B cell (primary cell): ENCODE data around the gene ADRA1B. TPM values are rescaled to one million over a fixed set of nuclear protein-coding genes. Genes with fewer than 3 reads are reported as not detected.

Experiments
- ATAC-seq: fragments of 200-7000 bp; cut with Tn5 transposase; one replicate; pipeline ENCODE4 v1.10.0; 2021; ENCODE audit warnings: low read depth, mild to moderate bottlenecking, moderate number of reproducible peaks, moderate library complexity
- CTCF ChIA-PET: fragments of 350-600 bp; sonication (Branson Sonifier 250); formaldehyde crosslinking; loops from one replicate; lab custom pipeline; 2021; ENCODE audit warnings: antibody characterized with exemption, inconsistent platforms; lab: Charles Lee
- POLR2A ChIA-PET: fragments of 350-600 bp; sonication (Branson Sonifier 250); formaldehyde crosslinking; loops from one replicate; lab custom pipeline; 2021; ENCODE audit warnings: antibody characterized with exemption; lab: Charles Lee
- DNase-seq: peaks from one replicate; pipeline ENCODE4 v3.0.0; 2013
- H2AFZ ChIP-seq: 2 replicates; pipeline ENCODE4 v1.6.1; 2012; ENCODE audit warnings: mild to moderate bottlenecking, low read depth, low read length; ENCODE audit not compliant: insufficient read depth, poor library complexity, severe bottlenecking
- H3K27ac ChIP-seq, 2 donors: 1 replicate in 1 of 2; 2 replicates in 1 of 2; pipeline ENCODE4 v1.5.1; 2012 to 2013; ENCODE audit warnings: low read length in 2 of 2, mild to moderate bottlenecking in 2 of 2, moderate library complexity in 1 of 2
- H3K27me3 ChIP-seq, 4 experiments: fragments of 200-600 bp in 1 of 4; sonication (generic) in 1 of 4; replicated peaks in 1 of 4; 1 replicate in 2 of 4; 2 replicates in 2 of 4; pipeline versions ENCODE4 v1.6.1 to v1.7.0; 2013 to 2016; ENCODE audit warnings: low read length in 3 of 4, mild to moderate bottlenecking in 2 of 4, mixed read lengths in 1 of 4, moderate library complexity in 1 of 4; ENCODE audit not compliant: insufficient read depth in 4 of 4, control insufficient read depth in 3 of 4; ENCODE audit errors: control extremely low read depth in 1 of 4
- H3K36me3 ChIP-seq, 2 experiments: replicated peaks in 1 of 2; 1 replicate in 1 of 2; 2 replicates in 1 of 2; pipeline versions ENCODE4 v1.6.1 to v1.7.1; 2013; ENCODE audit warnings: low read length in 1 of 2; ENCODE audit not compliant: insufficient read depth in 2 of 2, control insufficient read depth in 1 of 2; ENCODE audit errors: control extremely low read depth in 1 of 2, extremely low read depth in 1 of 2
- H3K4me1 ChIP-seq, 2 donors: fragments of 200-600 bp in 1 of 2; sonication (generic) in 1 of 2; 1 replicate in 1 of 2; 2 replicates in 1 of 2; pipeline versions ENCODE4 v1.5.1 to v1.6.1; 2013 to 2017; ENCODE audit warnings: low read length in 2 of 2; ENCODE audit not compliant: control insufficient read depth in 2 of 2, insufficient read depth in 2 of 2
- H3K4me2 ChIP-seq: replicated peaks from 2 replicates; pipeline ENCODE3; 2012; ENCODE audit warnings: mild to moderate bottlenecking, low read depth, low read length; ENCODE audit not compliant: poor library complexity, severe bottlenecking
- H3K4me3 ChIP-seq, 5 experiments: fragments of 200-600 bp in 1 of 5; sonication (generic) in 1 of 5; 1 replicate in 3 of 5; 2 replicates in 2 of 5; pipeline versions ENCODE4 v1.5.1 to v1.7.0; 2011 to 2016; ENCODE audit warnings: low read length in 4 of 5, mild to moderate bottlenecking in 4 of 5, low read depth in 2 of 5, control low read depth in 1 of 5, moderate library complexity in 1 of 5; ENCODE audit not compliant: insufficient read depth in 1 of 5; ENCODE audit errors: control extremely low read depth in 1 of 5, extremely low read depth in 1 of 5
- H3K79me2 ChIP-seq: fragments of 200-600 bp; sonication (generic); one replicate; pipeline ENCODE4 v1.6.0; 2016; ENCODE audit warnings: low read length; ENCODE audit not compliant: control insufficient read depth, insufficient read depth
- H3K9ac ChIP-seq: fragments of 200-600 bp; sonication (generic); 2 replicates; pipeline ENCODE4 v1.6.1; 2017; ENCODE audit warnings: mild to moderate bottlenecking, low read length, moderate library complexity
- H3K9me3 ChIP-seq, 3 donors: one replicate each; pipeline versions ENCODE4 v1.6.1 to v1.7.1; 2013; ENCODE audit warnings: low read length in 2 of 3; ENCODE audit not compliant: control insufficient read depth in 2 of 3, insufficient read depth in 1 of 3; ENCODE audit errors: control extremely low read depth in 1 of 3
- H4K20me1 ChIP-seq: 2 replicates; pipeline ENCODE4 v1.6.0; 2012; ENCODE audit warnings: mild to moderate bottlenecking, low read length; ENCODE audit not compliant: insufficient read depth, control insufficient read depth, poor library complexity, severe bottlenecking
- H3K27ac Mint-ChIP-seq: one replicate; pipeline ENCODE4 v1.8.0; 2021; ENCODE audit warnings: mixed read lengths
- H3K27me3 Mint-ChIP-seq: one replicate; pipeline ENCODE4 v1.8.0; 2021; ENCODE audit warnings: mixed read lengths
- H3K4me1 Mint-ChIP-seq: one replicate; pipeline ENCODE4 v1.8.0; 2021; ENCODE audit warnings: mixed read lengths
- H3K4me3 Mint-ChIP-seq: one replicate; pipeline ENCODE4 v1.8.0; 2021; ENCODE audit warnings: mixed read lengths
- H3K9me3 Mint-ChIP-seq: one replicate; pipeline ENCODE4 v1.8.0; 2022; ENCODE audit warnings: mixed read lengths; ENCODE audit not compliant: insufficient read depth
- EZH2 ChIP-seq: IDR thresholded peaks from 2 replicates; pipeline ENCODE4 v1.6.1; 2012; ENCODE audit warnings: borderline replicate concordance, low read depth, mild to moderate bottlenecking, moderate library complexity, low read length; ENCODE audit not compliant: insufficient read depth, poor library complexity, severe bottlenecking
- WGBS: methylation state at CpG from one replicate; pipeline ENCODE4 v1.1.5; 2013; ENCODE audit warnings: missing lambda C conversion rate; ENCODE audit not compliant: insufficient coverage; 5-methylcytosine and 5-hydroxymethylcytosine counted together
- intact Hi-C: fragments of 100-400 bp; cut with micrococcal nuclease; formaldehyde crosslinking; loops from one replicate; pipeline ENCODE4 v1.10.0; 2022
- polyA plus RNA-seq: library from polyadenylated mRNA; depleted of rRNA; stranded (reverse); fragments of >200 nt; gene quantifications from 2 replicates; pipeline ENCODE4 v1.2.3, GENCODE V29; 2012
- total RNA-seq, 2 donors: library from RNA; stranded (reverse); fragments of 120-200 nt in 1 of 2; gene quantifications; 1 replicate in 1 of 2; 2 replicates in 1 of 2; pipeline versions ENCODE4 v1.2.3 to v1.2.4, GENCODE V29; 2013 to 2022
- TF ChIP-seq, protein P1 (sequence below): fragments of 200-600 bp; IDR thresholded peaks from one replicate; pipeline ENCODE4 v1.8.0; 2022; ENCODE audit warnings: antibody characterized with exemption, mild to moderate bottlenecking

Gene ADRA1B
- total and polyA plus RNA-seq, 2 donors (not counting 1 experiment from before 2014, with no cell fraction given) = 0.04 TPM; not detected in 1

DNA sequence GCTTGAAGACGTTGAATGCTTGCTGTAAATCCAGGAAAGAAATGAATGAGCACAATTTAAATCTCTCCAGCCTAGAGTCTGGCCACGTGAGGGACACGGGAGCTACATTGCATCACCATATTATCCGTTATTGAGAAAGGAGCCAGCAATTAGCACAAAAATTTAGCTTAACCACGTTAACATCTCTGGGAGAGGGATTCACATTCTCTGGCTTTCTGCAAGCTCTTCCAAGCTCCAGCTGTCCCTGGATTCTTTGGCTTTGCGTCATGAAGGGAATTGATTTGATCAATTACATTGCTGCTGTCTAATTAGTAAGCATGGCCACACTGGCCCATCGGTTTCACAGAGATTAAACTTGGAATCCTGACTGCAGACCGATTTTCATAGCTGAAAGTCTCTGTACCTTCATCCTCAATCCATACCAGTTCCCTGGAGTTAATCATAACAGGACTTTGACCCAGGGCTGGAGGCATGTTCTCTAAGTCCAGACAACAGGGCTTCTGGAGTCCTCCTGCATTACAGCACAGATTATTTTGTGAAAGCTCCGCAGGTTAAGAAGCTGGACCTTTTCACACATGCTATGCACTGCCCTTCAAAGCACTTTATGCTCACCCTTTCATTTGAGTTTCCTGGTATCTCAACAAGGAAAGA, 31.6 kb downstream of the ADRA1B start:
- CTCF ChIA-PET = no interaction called here
- POLR2A ChIA-PET = no interaction called here
- Mint-ChIP-seq H3K27me3 (peaks cover 55% of the 10 kb centered on the region), H3K27ac (no peak overlapping the region), H3K9me3 (no peaks in the 10 kb centered on the region), H3K4me1 (no peaks in the 10 kb centered on the region), H3K4me3 (no peak overlapping the region)
- Histone ChIP-seq H3K27me3 (peaks cover 0 to 17% (median 1%) of the 10 kb centered on the region in 4 experiments), H3K9me3 (no peaks in the 10 kb centered on the region), H3K79me2 (no peaks in the 10 kb centered on the region), H3K27ac (no peak overlapping the region), H3K4me1 (no peaks in the 10 kb centered on the region), H3K4me2 (no peak overlapping the region), H3K9ac (no peak overlapping the region), H3K4me3 (no peak overlapping the region), H4K20me1 (no peaks in the 10 kb centered on the region), H2AFZ (no peak overlapping the region), H3K36me3 (no peaks in the 10 kb centered on the region)
- 91% methylated on average over 9 of the region's 9 CpGs for WGBS
- intact Hi-C loops = no loop called here
- no peak for ATAC-seq
- TF ChIP-seq EZH2 = no peak
- TF ChIP-seq, protein P1, sequence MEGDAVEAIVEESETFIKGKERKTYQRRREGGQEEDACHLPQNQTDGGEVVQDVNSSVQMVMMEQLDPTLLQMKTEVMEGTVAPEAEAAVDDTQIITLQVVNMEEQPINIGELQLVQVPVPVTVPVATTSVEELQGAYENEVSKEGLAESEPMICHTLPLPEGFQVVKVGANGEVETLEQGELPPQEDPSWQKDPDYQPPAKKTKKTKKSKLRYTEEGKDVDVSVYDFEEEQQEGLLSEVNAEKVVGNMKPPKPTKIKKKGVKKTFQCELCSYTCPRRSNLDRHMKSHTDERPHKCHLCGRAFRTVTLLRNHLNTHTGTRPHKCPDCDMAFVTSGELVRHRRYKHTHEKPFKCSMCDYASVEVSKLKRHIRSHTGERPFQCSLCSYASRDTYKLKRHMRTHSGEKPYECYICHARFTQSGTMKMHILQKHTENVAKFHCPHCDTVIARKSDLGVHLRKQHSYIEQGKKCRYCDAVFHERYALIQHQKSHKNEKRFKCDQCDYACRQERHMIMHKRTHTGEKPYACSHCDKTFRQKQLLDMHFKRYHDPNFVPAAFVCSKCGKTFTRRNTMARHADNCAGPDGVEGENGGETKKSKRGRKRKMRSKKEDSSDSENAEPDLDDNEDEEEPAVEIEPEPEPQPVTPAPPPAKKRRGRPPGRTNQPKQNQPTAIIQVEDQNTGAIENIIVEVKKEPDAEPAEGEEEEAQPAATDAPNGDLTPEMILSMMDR = no peak
- DNase-seq = no peak

DNA sequence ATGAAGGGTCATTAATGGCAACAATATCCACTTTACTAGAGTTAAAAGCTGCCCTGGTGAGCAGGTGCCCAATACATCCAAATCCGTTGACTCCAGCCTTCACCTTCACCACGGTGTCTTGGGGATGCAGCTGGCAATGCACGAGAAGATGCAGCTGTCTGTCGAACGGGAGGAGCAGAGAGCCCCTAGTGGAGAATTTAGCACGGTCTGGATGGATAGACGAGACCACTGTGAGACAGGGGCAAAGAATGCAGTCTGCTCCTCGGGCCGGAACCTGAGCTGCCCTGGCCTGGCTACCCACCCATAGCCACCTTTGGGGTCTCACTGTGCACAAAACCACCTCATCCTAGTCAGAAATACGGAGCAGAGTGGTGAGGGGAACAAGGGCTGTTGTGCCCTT, 35.1 kb downstream of the ADRA1B start:
- Mint-ChIP-seq H3K4me3 (no peak overlapping the region), H3K9me3 (no peaks in the 10 kb centered on the region), H3K4me1 (no peaks in the 10 kb centered on the region), H3K27ac (no peak overlapping the region), H3K27me3 (peaks cover 47% of the 10 kb centered on the region)
- POLR2A ChIA-PET = no interaction called here
- intact Hi-C loops = no loop called here
- DNase-seq (peak; percentile 17), ATAC-seq (no peak)
- Histone ChIP-seq H3K4me2 (no peak overlapping the region), H3K36me3 (no peaks in the 10 kb centered on the region), H3K9me3 (no peaks in the 10 kb centered on the region), H3K4me1 (no peaks in the 10 kb centered on the region), H3K4me3 (no peak overlapping the region), H3K79me2 (no peaks in the 10 kb centered on the region), H3K27me3 (peaks cover 0 to 17% (median 1%) of the 10 kb centered on the region in 4 experiments), H2AFZ (no peak overlapping the region), H3K27ac (no peak overlapping the region), H4K20me1 (no peaks in the 10 kb centered on the region), H3K9ac (no peak overlapping the region)
- CTCF ChIA-PET = interaction anchor here (1.1 to 2.0 kb wide), 2 partner anchors 36 to 634 kb away, joined by 4 to 5 read pairs; no protein-coding TSS in a partner anchor
- no peak for TF ChIP-seq EZH2
- TF ChIP-seq, protein P1 = peak; percentile 36
- 34% methylated on average over 3 of the region's 10 CpGs for WGBS
